A673 (cell line): ENCODE data around the gene ZFAND2A. TPM values are rescaled to one million over a fixed set of nuclear protein-coding genes. Genes with fewer than 3 reads are reported as not detected.

Experiments
- BruUV-seq: library from RNA; stranded (reverse); fragments of 400-500 nt; replicated peaks from 2 replicates; lab custom pipeline; 2021; lab: Mats Ljungman, UMichigan
- CTCF ChIA-PET: fragments of 300-600 bp; sonication (Branson Sonifier 250); formaldehyde crosslinking; loops from one replicate; lab custom pipeline; 2022; ENCODE audit warnings: antibody characterized with exemption; lab: Charles Lee
- POLR2A ChIA-PET: fragments of 300-600 bp; sonication (Branson Sonifier 250); formaldehyde crosslinking; loops from one replicate; lab custom pipeline; 2022; ENCODE audit warnings: antibody characterized with exemption; ENCODE audit not compliant: low non-redundant PET; lab: Charles Lee
- DNase-seq: peaks from one replicate; pipeline ENCODE4 v3.0.0-alpha.2; 2015; ENCODE audit warnings: low spot score
- H3K27ac ChIP-seq: fragments of 200-600 bp; sonication (generic); 2 replicates; pipeline ENCODE4 v1.5.1; 2016; ENCODE audit warnings: mixed run types, low read depth, mild to moderate bottlenecking, mixed read lengths, antibody characterized with exemption, low read length; ENCODE audit not compliant: poor library complexity, severe bottlenecking
- H3K27me3 ChIP-seq: fragments of 200-600 bp; sonication (generic); replicated peaks from 2 replicates; pipeline ENCODE4 v1.6.1; 2017; ENCODE audit warnings: mixed run types, low read depth, mild to moderate bottlenecking, mixed read lengths, antibody characterized with exemption, low read length; ENCODE audit not compliant: insufficient read depth, poor library complexity
- H3K36me3 ChIP-seq: fragments of 200-600 bp; sonication (generic); 2 replicates; pipeline ENCODE4 v1.6.1; 2016; ENCODE audit warnings: mixed run types, mild to moderate bottlenecking, mixed read lengths, antibody characterized with exemption, low read length; ENCODE audit not compliant: insufficient read depth, poor library complexity, severe bottlenecking
- H3K4me1 ChIP-seq: fragments of 200-600 bp; sonication (generic); 2 replicates; pipeline ENCODE4 v1.6.1; 2017; ENCODE audit warnings: mixed run types, mild to moderate bottlenecking, mixed read lengths, antibody characterized with exemption, low read length; ENCODE audit not compliant: insufficient read depth, poor library complexity, severe bottlenecking
- H3K4me3 ChIP-seq: fragments of 200-600 bp; sonication (generic); 2 replicates; pipeline ENCODE4 v1.5.1; 2016; ENCODE audit warnings: low read depth, mixed run types, mild to moderate bottlenecking, mixed read lengths, low read length; ENCODE audit not compliant: poor library complexity, severe bottlenecking
- H3K9me3 ChIP-seq: fragments of 200-600 bp; sonication (generic); 2 replicates; pipeline ENCODE4 v1.6.1; 2016; ENCODE audit warnings: mixed run types, low read depth, mild to moderate bottlenecking, mixed read lengths, antibody characterized with exemption, low read length; ENCODE audit not compliant: poor library complexity, severe bottlenecking
- CTCF ChIP-seq: fragments of 300-800, 200-600 bp; sonication (generic); conservative IDR thresholded peaks from 2 replicates; pipeline ENCODE4 v1.5.1; 2017; ENCODE audit warnings: low read depth, mild to moderate bottlenecking, antibody characterized with exemption, low read length, moderate library complexity, mixed read lengths
- EZH2 ChIP-seq: fragments of 200-600 bp; sonication (generic); IDR thresholded peaks from 2 replicates; pipeline ENCODE4 v1.6.1; 2017; ENCODE audit warnings: borderline replicate concordance, low read depth, mild to moderate bottlenecking, mixed read lengths, antibody characterized with exemption, low read length; ENCODE audit not compliant: poor library complexity, severe bottlenecking
- intact Hi-C: fragments of 100-400 bp; cut with micrococcal nuclease; formaldehyde crosslinking; loops from one replicate; pipeline ENCODE4 v1.10.0; 2022; ENCODE audit not compliant: unreplicated experiment
- total RNA-seq: library from RNA; stranded (reverse); gene quantifications from 2 replicates; pipeline ENCODE4 v1.2.3, GENCODE V29; 2021

ZFAND2A gene
- total RNA-seq, 1 experiment from 2014 or later = 27.4 TPM

- intact Hi-C loops = loop anchor here (1.0 to 5.0 kb wide), 2 partner anchors 218 to 238 kb away; no protein-coding TSS in a partner anchor
- H3K9me3 ChIP-seq = no peaks in the 10 kb centered on the region
- no peaks in the 10 kb centered on the region for H3K36me3 ChIP-seq
- no peak overlapping the region for H3K27ac ChIP-seq
- H3K4me1 ChIP-seq = peaks cover 9% of the 10 kb centered on the region
- H3K27me3 ChIP-seq = no peaks in the 10 kb centered on the region
- TF ChIP-seq CTCF (peak; percentile 86), EZH2 (no peak)
- no TSS peak for BruUV-seq
- POLR2A ChIA-PET = no interaction called here
- DNase-seq = peak; percentile 81
- no peak overlapping the region for H3K4me3 ChIP-seq
- CTCF ChIA-PET = interaction anchor here (0.9 to 2.1 kb wide), 4 partner anchors 17 to 239 kb away, joined by 3 to 7 read pairs (median 4); no protein-coding TSS in a partner anchor
These were observed 33.8 kb upstream of the ZFAND2A start for GRCh38 chr7:1193593-1194424.

- Histone ChIP-seq H3K27me3 (no peaks in the 10 kb centered on the region), H3K36me3 (no peaks in the 10 kb centered on the region), H3K4me1 (peaks cover under 1% of the 10 kb centered on the region), H3K9me3 (no peaks in the 10 kb centered on the region), H3K27ac (no peak overlapping the region), H3K4me3 (no peak overlapping the region)
- BruUV-seq = no TSS peak
- ChIA-PET CTCF (interaction anchor here (0.6 to 2.1 kb wide), 3 partner anchors 16 to 240 kb away, joined by 3 to 7 read pairs (median 5); no protein-coding TSS in a partner anchor), POLR2A (no interaction called here)
- TF ChIP-seq EZH2 (no peak), CTCF (no peak)
- peak; percentile 62 for DNase-seq
- intact Hi-C loops = loop anchor here (5.0 kb wide), 1 partner anchor 220 kb away; no protein-coding TSS in a partner anchor
These were observed 32.2 kb upstream of the ZFAND2A start for GRCh38 chr7:1192171-1192676.

GRCh38 chr7:1189986-1190772, 30.2 kb upstream of the ZFAND2A start:
- DNase-seq = no peak
- Histone ChIP-seq H3K4me3 (no peak overlapping the region), H3K27ac (no peak overlapping the region), H3K4me1 (no peaks in the 10 kb centered on the region), H3K27me3 (peaks cover 18% of the 10 kb centered on the region), H3K36me3 (no peaks in the 10 kb centered on the region), H3K9me3 (no peaks in the 10 kb centered on the region)
- BruUV-seq = no TSS peak
- CTCF ChIA-PET = interaction anchor here (0.6 kb wide), 1 partner anchor 58 kb away, joined by 9 read pairs; no protein-coding TSS in a partner anchor
- TF ChIP-seq EZH2 = no peak
- no peak for TF ChIP-seq CTCF
- POLR2A ChIA-PET = no interaction called here
- intact Hi-C loops = loop anchor here (5.0 to 10.0 kb wide), 2 partner anchors 222 to 865 kb away; no protein-coding TSS in a partner anchor
